K562 (cell line): ENCODE results near the gene OSCP1. TPM values are rescaled to one million over a fixed set of nuclear protein-coding genes. Genes with fewer than 3 reads are reported as not detected.
A peak's percentile ranks its signal among the peaks of the same experiment; 100 is the strongest.

Experiments
- CC2D1A ChIP-seq: fragments of 450-650 bp; IDR thresholded peaks from 2 replicates; pipeline ENCODE4 v1.6.1; 2017; ENCODE audit warnings: mild to moderate bottlenecking
- CHD4 ChIP-seq: fragments of 200-600 bp; sonication (generic); IDR thresholded peaks from 3 replicates; pipeline ENCODE4 v1.6.1; 2012; ENCODE audit warnings: low read depth, mild to moderate bottlenecking, mixed read lengths, low read length, inconsistent platforms; ENCODE audit not compliant: insufficient read depth, insufficient replicate concordance, poor library complexity, severe bottlenecking
- ETS2 ChIP-seq: IDR thresholded peaks from 2 replicates; pipeline ENCODE4 v1.6.1; 2016; ENCODE audit warnings: borderline replicate concordance, missing genetic modification characterization, mild to moderate bottlenecking, moderate library complexity, missing compliant biosample characterization; ENCODE audit not compliant: poor library complexity, severe bottlenecking
- GABPB2 ChIP-seq: fragments of 250-450 bp; sonication (Bioruptor Pico); conservative IDR thresholded peaks from 2 replicates; pipeline ENCODE4 v1.5.1; 2021; ENCODE audit warnings: mild to moderate bottlenecking
- HNRNPUL1 ChIP-seq: fragments of 200-400 bp; formaldehyde crosslinking; IDR thresholded peaks from 2 replicates; pipeline ENCODE4 v1.6.1; 2017; ENCODE audit warnings: low read length
- LARP7 ChIP-seq: fragments of 450-650 bp; IDR thresholded peaks from 2 replicates; pipeline ENCODE4 v1.6.1; 2016
- MLX ChIP-seq, 2 experiments: fragments of 450-650 bp in 1 of 2; sonication (generic) in 1 of 2; formaldehyde crosslinking; conservative IDR thresholded peaks; 2 replicates each; pipeline versions ENCODE4 v1.4.0 to v1.8.1; 2020 to 2022; ENCODE audit warnings: mild to moderate bottlenecking in 1 of 2, missing genetic modification reagents in 1 of 2
- NCOA6 ChIP-seq: fragments of 450-650 bp; IDR thresholded peaks from 2 replicates; pipeline ENCODE4 v1.6.1; 2017; ENCODE audit warnings: mild to moderate bottlenecking
- NR1H2 ChIP-seq: sonication (generic); formaldehyde crosslinking; IDR thresholded peaks from 2 replicates; pipeline ENCODE4 v1.4.0; 2020; ENCODE audit warnings: mild to moderate bottlenecking, missing genetic modification reagents
- POLR3A ChIP-seq: IDR thresholded peaks from 2 replicates; pipeline ENCODE4 v1.6.1; 2011; ENCODE audit warnings: borderline replicate concordance, mild to moderate bottlenecking, moderate library complexity; ENCODE audit not compliant: insufficient read length, insufficient read depth; ENCODE audit errors: extremely low read depth
- RAD21 ChIP-seq, 2 experiments: fragments of 250-450 bp in 1 of 2; fragments of 450-650 bp in 1 of 2; sonication (Bioruptor Pico) in 1 of 2; formaldehyde crosslinking in 1 of 2; IDR thresholded peaks in 1 of 2; conservative IDR thresholded peaks in 1 of 2; 2 replicates each; pipeline versions ENCODE4 v1.4.0 to v1.8.0; 2020 to 2022; ENCODE audit warnings: mild to moderate bottlenecking in 2 of 2, moderate library complexity in 1 of 2
- RBM34 ChIP-seq: fragments of 200-400 bp; formaldehyde crosslinking; IDR thresholded peaks from 2 replicates; pipeline ENCODE4 v1.6.1; 2018; ENCODE audit warnings: low read length, borderline replicate concordance; ENCODE audit not compliant: insufficient read depth
- RNF2 ChIP-seq: sonication (generic); IDR thresholded peaks from 2 replicates; pipeline ENCODE4 v1.6.1; 2016
- SFPQ ChIP-seq: fragments of 200-400 bp; formaldehyde crosslinking; IDR thresholded peaks from 2 replicates; pipeline ENCODE4 v1.6.1; 2017; ENCODE audit warnings: mild to moderate bottlenecking, low read depth, low read length, moderate library complexity
- SMAD1 ChIP-seq: fragments of 150-350 bp; IDR thresholded peaks from 2 replicates; pipeline ENCODE4 v1.6.1; 2014; ENCODE audit warnings: low read length, low read depth; ENCODE audit not compliant: partially characterized antibody
- SRSF1 ChIP-seq: fragments of 200-400 bp; formaldehyde crosslinking; IDR thresholded peaks from 2 replicates; pipeline ENCODE4 v1.6.1; 2017; ENCODE audit warnings: mild to moderate bottlenecking, low read depth, low read length, moderate library complexity
- XRCC4 ChIP-seq: IDR thresholded peaks from one replicate; pipeline ENCODE4 v1.6.1; 2011; ENCODE audit not compliant: insufficient read depth, insufficient read length; ENCODE audit errors: extremely low read depth
- ZNF133 ChIP-seq: fragments of 250-450 bp; sonication (Bioruptor Pico); IDR thresholded peaks from 2 replicates; pipeline ENCODE4 v1.4.0; 2020; ENCODE audit warnings: mild to moderate bottlenecking
- ZNF3 ChIP-seq: fragments of 250-450 bp; sonication (Bioruptor Pico); IDR thresholded peaks from 2 replicates; pipeline ENCODE4 v1.5.0; 2021; ENCODE audit warnings: mild to moderate bottlenecking, moderate library complexity
- ZNF445 ChIP-seq: fragments of 250-450 bp; sonication (Bioruptor Pico); IDR thresholded peaks from 2 replicates; pipeline ENCODE4 v1.4.0; 2020; ENCODE audit warnings: low read depth, mild to moderate bottlenecking, moderate library complexity
- polyA plus RNA-seq, 8 experiments: library from polyadenylated mRNA; depleted of rRNA in 4 of 8; stranded (reverse) in 5 of 8; unstranded in 3 of 8; fragments of >200 nt; fragmentation: Nextera tagmentation in 2 of 8; fragmentation: Illumina TruSeq in 1 of 8; extraction: Ambion mirVana in 2 of 8; extraction: Trizol in 1 of 8; gene quantifications; 2 replicates each; pipeline versions ENCODE4 v1.2.1 to v1.2.3, GENCODE V29; 2011 to 2014; ENCODE audit warnings: inconsistent platforms in 1 of 8, missing spikeins in 1 of 8
- total RNA-seq, 7 experiments: library from RNA; depleted of rRNA in 6 of 7; stranded (reverse); fragments of >200 nt in 6 of 7; fragmentation: Illumina TruSeq in 2 of 7; extraction: Trizol in 2 of 7; gene quantifications; 2 replicates each; pipeline versions ENCODE4 v1.2.1 to v1.2.3, GENCODE V29; 2011 to 2021; ENCODE audit warnings: low replicate concordance in 1 of 7

OSCP1 gene
- total and polyA plus RNA-seq, 9 of the 15 experiments (the other 6 are each of a cell fraction or from before 2014, with no cell fraction given): 0.15 to 0.40 (median 0.33) TPM; not detected in 5

GRCh38 chr1:36386265-36387140 lies 63.7 kb downstream of the OSCP1 start (continued):
- TF ChIP-seq HNRNPUL1 (no peak), ZNF3 (CRISPR knock-in tag) (no peak), SFPQ (no peak), RBM34 (no peak), RAD21 (CRISPR knock-in tag; conservative IDR thresholded peaks at IDR 0.05 in 1 of 2, IDR thresholded peaks at IDR 0.05 in 1 of 2) (peak; percentile 28 to 48; a peak in 3 of 4 replicates), MLX (CRISPR knock-in tag; conservative IDR thresholded peaks at IDR 0.05) (no peak; a peak in 1 of 4 replicates), POLR3A (no peak), NCOA6 (no peak), LARP7 (no peak), GABPB2 (CRISPR knock-in tag) (peak; percentile 82; the same call in 1 of the 2 replicates), SMAD1 (peak; percentile 93), RNF2 (peak; percentile 98), CC2D1A (0 out of 2 replicates have a peak, but pooled peaks have one; percentile 43), ETS2 (peak; percentile 81), ZNF445 (CRISPR knock-in tag) (no peak; the same call in 1 of the 2 replicates), CHD4 (no peak), ZNF133 (peak; percentile 89; the same call in 1 of the 2 replicates), XRCC4 (no peak), NR1H2 (CRISPR knock-in tag) (no peak), SRSF1 (no peak)
